Body of pancreas (tissue), 4 donors: ENCODE measurements around the gene FBXO34.

ENCODE experiments used
- POLR2A ChIP-seq, 3 donors: fragments of 450-650 bp; IDR thresholded peaks; one replicate each; pipeline ENCODE4 v1.6.1; 2016; ENCODE audit warnings: antibody characterized with exemption in 3 of 3, mild to moderate bottlenecking in 2 of 3
- TF ChIP-seq, protein P1 (sequence below), 7 experiments: fragments of 450-650 bp in 4 of 7; fragments of 200-600 bp in 3 of 7; sonication (generic) in 3 of 7; IDR thresholded peaks; one replicate each; pipeline ENCODE4 v1.5.1; 2016 to 2019; ENCODE audit warnings: antibody characterized with exemption in 7 of 7

DNA sequence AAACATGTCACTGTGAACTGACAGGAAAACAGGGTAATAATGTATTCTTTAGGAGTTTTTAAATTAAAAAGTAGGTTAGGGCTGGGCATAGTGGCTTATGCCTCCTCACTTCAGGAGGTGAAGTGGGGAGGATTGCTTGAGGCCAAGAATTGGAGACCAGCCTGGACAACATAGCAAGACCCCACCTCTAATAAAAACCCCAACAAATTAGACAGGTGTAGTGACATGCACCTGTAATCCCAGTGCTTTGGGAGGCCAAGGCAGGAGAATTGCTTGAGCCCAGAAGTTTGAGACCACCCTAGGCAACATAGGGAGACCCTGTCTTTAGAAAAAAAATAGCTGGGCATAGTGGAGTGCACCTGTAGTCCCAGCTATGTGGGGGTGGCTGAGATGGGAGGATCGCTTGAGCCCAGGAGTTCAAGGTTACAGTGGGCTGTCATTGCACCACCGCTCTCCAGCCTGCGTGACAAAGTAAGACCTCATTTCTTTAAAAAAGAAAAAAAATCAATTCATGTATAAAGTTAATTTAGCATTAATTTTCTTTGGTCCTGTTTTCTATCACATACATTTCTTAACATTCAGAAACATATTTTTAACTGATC is 20.4 kb downstream of the FBXO34 start:
- TF ChIP-seq, protein P1, sequence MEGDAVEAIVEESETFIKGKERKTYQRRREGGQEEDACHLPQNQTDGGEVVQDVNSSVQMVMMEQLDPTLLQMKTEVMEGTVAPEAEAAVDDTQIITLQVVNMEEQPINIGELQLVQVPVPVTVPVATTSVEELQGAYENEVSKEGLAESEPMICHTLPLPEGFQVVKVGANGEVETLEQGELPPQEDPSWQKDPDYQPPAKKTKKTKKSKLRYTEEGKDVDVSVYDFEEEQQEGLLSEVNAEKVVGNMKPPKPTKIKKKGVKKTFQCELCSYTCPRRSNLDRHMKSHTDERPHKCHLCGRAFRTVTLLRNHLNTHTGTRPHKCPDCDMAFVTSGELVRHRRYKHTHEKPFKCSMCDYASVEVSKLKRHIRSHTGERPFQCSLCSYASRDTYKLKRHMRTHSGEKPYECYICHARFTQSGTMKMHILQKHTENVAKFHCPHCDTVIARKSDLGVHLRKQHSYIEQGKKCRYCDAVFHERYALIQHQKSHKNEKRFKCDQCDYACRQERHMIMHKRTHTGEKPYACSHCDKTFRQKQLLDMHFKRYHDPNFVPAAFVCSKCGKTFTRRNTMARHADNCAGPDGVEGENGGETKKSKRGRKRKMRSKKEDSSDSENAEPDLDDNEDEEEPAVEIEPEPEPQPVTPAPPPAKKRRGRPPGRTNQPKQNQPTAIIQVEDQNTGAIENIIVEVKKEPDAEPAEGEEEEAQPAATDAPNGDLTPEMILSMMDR (IDR thresholded peaks at IDR 0.05) = no peak
- no peak for TF ChIP-seq POLR2A (IDR thresholded peaks at IDR 0.05)
